ENCODE measurements around the gene WDSUB1.

WDSUB1 gene

GRCh38 chr2:159195697-159196096 is 90.8 kb downstream of the WDSUB1 start:
- DNase-seq (ENCODE audit: low spot score): no peak

DNA sequence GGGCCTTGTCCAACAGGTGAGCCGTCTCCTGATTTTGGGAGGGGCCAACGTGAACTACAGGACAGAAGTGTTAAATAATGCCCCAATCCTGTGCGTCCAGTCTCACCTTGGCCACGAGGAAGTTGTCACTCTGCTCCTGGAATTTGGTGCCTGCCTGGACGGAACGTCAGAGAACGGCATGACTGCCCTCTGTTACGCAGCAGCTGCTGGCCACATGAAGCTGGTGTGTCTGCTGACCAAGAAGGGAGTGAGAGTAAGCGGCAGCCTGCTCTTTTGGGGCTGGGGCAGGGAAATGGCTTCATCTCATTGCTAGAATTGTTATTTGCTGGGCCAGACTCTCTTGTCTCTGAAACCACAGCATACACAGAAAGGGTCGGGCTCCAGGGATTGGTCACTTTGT is 92.3 kb downstream of the WDSUB1 start:
- no peak for DNase-seq (ENCODE audit: low spot score)

- DNase-seq (ENCODE audit: low spot score): no peak
Measured at GRCh38 chr2:159193791-159194190, 92.7 kb downstream of the WDSUB1 start.

DNA sequence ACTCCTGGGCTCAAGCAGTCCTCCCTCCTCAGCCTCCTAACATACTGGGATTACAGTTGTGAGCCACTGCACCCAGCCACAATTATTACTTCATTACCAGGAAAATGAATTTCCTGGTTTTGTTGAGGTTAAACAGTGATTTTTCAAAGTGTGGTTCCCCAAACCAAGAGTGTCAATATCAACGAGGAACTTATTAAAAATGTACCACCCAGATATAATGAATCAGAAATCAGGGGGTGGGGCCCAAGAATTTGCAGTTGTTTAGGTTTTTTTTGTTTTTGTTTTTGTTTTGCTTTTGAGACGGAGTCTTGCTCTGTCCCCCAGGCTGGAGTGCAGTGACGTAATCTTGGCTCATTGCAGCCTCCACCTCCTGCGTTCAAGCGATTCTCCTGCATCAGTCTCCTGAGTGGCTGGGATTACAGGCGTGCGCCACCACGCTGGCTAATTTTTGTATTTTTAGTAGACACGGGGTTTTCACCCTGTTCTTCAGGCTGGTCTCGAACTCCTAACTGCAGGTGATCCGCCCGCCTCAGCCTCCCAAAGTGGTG is 94.1 kb downstream of the WDSUB1 start:
- DNase-seq (ENCODE audit: low spot score): no peak

- no peak for DNase-seq (ENCODE audit: low spot score)
Measured at GRCh38 chr2:159188449-159188848, 98.1 kb downstream of the WDSUB1 start.

DNA sequence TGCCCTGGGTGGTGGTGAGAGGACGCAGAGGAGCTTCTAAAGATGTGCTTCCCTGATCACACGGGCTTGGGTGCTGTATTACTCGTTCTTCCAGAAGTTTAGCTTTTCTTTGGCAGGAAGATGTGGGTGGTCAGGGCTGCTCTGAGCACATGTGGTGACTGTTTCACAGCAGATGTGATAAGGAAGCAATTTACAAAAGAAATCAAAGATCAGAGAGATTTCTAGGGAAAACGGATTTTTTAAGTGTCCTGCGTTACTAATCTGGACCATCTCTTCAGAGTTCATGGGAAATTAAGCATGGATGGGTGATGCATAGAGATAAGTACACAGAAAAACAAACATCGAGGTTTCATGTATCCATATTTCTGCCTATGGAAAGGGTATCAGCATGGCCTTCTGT is 99.4 kb downstream of the WDSUB1 start:
- DNase-seq (ENCODE audit: low spot score): no peak

DNA sequence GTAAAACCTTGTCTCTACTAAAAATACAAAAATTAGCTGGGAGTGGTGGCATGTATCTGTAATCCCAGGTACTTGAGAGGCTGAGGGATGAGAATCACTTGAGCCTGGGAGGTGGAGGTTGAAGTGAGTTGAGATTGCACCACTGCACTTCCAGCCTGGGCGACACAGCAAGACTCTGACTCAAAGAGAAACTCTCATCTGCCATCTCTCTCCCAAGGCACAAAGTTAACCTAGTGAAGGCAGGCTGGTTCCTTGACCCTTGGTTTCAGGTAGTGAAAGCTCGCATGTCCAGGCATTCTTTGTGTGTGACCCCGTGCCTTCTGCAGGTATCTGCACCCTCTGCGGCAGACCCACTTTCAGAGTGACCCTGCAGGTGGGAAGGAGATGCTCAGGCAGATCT is 100.0 kb downstream of the WDSUB1 start:
- DNase-seq (ENCODE audit: low spot score): no peak

Data from ecto neural progenitor cell (in vitro differentiated cells).